GM19023 (cell line): ENCODE data around the gene FPGS.
A peak's percentile ranks its signal among the peaks of the same experiment; 100 is the strongest.
"Not testable (repeated sequence)": the region's sequence is repeated elsewhere in the genome, so short reads cannot be mapped to it uniquely, and the experiment has no call there.

Experiments
- ATAC-seq: cut with Tn5 transposase; IDR thresholded peaks from one replicate; pipeline ENCODE4 v1.9.1; 2021; ENCODE audit warnings: mild to moderate bottlenecking, moderate library complexity; ENCODE audit not compliant: unreplicated experiment

FPGS gene

DNA sequence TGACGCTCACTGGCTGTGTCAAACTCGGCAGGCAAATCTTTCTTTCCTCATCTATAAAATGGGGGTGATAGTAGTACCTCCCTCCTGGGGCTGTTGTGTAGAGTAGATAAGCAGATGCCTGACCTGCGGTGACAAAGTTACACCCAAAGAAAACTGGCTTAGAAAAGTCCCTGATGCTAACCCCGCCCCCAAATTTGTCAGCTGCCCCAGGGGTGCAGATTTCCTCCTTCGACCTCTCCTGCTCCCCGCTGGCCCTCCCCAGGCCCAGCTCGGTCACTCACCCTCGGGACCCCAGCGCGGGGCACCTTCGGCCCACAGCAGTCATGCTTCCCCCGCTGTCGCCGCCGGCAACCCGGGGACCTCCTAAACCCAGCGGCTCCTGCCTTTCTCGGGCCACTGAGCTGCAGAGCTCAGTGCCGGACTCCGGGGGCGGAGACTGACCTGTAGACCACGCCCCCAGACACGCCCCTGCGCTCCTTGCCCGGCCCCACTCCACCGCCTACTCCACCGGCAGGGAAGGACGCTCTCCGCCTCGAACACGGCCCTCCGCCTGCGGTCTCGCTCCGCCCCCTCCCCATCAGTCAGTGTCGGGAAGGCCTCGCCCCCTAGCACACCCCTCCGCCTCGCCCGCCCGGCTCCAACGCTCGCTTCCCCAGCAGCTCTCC, 31.6 kb upstream of the FPGS start:
- peak; percentile 88 for ATAC-seq

DNA sequence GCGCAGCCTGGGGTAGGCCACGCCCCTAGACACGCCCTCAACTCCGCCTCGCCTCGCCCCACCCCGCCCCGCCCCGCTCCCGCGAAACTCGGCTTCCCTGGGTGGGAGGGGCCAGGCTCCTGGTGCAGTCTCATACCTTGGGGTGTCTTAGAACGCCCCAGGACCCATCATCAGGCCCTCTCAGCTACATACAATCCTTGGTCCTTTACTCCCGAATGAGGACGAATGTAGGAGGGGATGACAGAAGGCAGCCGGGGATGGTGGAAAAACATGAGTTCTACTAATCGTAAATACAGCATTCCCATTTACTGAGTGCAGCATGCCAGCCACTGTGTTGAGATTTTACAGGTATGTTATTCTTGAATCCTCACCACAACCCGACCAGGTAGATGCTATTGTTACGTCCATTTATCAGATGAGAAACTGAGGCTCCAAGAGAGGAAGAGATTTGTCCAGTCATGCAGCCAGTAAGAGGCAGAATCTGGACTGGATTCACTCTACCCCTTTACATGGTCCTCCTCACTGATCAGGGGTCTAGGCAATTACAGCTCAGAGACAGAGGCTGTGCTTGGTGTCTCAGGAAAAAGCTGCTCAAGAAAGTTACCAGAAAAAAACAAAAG, 31.0 kb upstream of the FPGS start:
- ATAC-seq = no peak

DNA sequence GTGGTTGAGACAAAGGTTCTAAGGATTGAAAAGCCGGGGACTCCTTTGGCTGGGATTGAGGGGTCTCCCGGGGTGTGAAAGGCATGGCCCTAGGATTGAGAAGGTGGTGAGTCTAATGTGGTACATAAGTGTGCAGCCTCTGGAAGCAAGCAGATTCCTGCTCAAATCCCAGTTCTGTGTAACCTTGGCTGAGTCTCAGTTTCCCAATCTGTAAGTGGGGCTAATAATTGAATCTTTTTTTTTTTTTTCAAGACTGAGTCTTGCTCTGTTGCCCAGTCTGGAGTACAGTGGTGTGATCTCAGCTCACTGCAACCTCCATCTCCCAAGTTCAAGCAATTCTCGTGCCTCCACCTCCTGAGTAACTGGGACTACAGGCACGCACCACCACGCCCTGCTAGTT, 30.1 kb upstream of the FPGS start:
- no peak for ATAC-seq

DNA sequence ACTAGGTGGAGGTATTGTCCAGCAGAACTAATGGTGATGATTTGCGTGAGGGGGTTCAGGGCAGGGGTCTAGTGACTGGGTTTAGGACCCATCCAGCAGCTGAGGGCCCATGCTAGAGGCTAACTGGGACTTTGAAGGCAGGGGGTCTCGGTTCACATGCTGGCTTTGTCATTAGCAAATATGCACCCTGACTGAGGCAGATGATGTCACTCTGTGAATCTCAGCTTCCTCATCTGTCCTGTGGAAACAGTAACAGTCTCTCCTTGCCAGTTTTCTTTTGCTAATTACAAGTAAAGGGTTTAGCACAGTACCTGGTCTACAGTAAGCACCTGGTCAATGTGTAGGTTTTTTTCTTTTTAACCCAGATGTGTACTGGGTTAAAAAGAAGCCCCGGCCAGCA, 29.4 kb upstream of the FPGS start:
- no peak for ATAC-seq

DNA sequence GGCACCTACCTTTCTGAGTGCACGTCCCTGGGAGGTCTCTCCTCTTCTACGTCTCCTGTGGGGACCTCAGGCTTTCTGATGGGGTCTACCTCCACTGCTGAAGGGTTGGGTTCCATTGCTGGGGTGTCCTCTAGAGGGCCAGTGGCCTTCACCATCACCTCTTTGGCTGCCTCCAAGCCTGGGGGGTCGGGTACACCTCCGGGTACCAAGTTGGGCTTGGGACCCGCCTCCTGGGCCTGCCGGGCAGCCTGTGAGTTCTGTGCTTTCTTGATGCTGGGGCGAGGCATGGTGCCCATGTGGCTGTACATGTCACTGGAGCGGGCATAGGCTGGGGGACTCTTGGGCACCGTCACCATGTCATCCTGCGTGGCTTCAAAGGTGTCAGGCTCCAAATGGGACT, 28.7 kb upstream of the FPGS start:
- ATAC-seq = no peak

DNA sequence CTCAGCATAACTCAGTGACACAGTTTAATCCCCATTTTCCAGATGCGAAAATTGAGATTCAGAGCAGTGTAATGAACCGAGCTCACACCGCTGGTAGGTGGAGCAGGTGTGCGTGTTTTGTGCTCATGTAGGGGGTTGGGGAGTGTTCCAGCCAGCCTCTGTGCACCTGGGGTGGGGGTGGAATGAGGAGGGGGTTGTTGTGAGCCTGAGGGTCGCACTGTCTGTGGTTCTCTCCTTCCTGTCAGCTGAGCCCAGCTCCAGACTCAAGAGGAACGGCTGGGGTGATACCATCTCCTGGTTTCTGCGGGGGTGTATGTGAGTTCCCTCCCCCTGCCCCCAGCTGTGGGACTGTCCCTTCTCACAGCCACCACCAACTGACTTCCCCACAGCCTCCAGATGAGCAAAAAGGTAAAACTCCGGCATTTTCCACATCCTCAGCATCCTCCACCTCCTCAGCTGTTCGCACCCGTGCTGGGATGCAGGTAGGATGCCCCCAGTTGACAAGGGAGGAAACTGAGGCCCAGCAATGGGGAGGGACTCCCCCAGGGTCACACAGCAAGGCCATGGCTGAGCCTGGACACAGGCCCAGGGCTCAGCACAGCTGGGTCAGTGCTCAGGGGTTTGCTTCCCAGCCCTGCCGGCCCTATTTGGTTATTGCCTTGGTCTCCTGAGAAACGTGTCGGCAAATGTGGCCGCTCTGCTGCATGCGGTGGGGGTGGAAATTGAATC, 26.3 kb upstream of the FPGS start:
- peak; percentile 35 for ATAC-seq

DNA sequence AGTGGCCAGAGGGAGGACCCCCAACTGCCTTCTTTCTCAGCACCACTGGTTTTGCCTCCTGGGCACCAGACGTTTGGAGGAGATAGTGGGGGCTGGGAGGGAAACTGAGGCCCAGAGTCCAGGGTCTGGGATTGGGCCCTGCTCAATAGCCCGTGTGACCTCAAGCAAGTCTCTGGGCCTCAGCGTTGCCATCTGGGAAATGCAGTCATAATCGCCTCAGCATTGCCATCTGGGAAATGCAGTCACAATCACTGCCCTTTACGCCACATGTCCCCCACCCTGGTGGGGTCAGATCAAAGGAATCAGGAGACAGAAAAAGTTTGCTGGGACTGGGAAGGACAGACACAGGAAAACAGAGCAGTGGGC, 25.8 kb upstream of the FPGS start:
- no peak for ATAC-seq

DNA sequence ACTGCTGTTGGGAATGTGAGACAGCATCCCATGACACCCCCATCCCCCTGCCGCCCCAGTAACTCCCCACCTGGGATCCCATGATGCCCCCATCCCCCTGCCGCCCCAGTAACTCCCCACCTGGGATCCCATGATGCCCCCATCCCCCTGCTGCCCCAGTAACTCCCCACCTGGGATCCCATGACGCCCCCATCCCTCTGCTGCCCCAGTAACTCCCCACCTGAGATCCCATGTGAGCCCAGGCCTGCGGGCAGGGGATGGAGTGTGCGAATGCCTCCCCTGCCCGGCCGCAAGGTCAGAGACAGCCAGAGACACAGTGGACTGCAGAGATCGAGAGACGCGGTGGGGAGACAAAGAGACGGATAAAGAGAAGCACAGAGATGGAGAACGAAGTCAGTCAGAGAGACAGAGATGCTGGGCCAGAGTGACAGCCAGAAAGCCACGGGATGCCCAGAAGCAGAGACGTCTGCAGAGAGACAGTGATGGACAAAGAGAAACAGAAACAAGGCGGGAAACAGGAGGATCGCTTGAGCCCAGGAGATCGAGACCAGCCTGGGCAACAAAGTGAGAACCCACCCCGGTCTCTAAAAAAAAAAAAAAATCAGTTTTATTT, 25.2 kb upstream of the FPGS start:
- ATAC-seq = no peak

DNA sequence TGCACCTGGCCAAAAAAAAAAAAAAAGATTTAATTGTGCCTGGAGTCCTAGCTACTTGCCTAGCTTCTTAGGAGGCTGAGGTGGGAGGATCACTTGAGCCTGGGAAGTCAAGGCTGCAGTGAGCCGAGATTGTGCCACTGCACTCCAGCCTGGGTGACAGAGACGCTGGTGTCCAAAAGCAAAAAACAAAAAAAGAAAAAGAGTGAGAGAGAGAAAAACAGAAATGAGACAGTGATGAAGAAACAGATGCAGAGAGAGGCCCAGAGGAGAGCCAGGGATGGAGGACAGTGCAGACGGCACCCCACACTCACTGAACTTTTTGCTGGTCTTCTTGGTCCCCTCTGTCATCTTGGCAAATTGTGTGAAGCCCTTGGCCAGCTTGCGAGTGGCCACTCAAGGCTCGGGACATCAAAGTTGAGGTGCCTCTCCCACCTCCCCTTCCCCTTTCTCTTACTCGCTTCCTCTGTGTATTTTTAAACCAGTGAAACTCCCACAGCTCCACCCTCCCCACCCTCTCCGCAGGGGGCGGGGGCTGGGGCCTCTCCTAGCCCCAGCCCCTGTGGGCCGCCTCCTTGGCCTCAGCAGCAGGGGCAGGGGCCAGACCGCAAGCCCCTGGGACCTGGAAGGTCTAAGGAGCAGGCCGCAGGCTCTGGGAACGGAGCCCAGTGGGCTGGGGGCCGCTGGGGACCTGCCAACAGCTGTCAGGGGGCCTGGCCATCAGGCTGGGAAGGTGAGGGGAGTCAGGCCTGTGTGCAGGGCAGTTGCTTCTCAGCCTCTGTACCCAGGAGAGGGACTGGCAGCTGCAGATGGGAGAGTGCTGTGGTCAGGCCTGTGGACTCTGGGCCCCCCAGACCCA, 24.2 kb upstream of the FPGS start, which contains the start of gene SH2D3C:
TSS of gene SH2D3C (minus strand) at position 387 of the 856 bp plus-strand sequence. CDS start at position 348, 39 bp downstream.
- peak; percentile 38 for ATAC-seq

DNA sequence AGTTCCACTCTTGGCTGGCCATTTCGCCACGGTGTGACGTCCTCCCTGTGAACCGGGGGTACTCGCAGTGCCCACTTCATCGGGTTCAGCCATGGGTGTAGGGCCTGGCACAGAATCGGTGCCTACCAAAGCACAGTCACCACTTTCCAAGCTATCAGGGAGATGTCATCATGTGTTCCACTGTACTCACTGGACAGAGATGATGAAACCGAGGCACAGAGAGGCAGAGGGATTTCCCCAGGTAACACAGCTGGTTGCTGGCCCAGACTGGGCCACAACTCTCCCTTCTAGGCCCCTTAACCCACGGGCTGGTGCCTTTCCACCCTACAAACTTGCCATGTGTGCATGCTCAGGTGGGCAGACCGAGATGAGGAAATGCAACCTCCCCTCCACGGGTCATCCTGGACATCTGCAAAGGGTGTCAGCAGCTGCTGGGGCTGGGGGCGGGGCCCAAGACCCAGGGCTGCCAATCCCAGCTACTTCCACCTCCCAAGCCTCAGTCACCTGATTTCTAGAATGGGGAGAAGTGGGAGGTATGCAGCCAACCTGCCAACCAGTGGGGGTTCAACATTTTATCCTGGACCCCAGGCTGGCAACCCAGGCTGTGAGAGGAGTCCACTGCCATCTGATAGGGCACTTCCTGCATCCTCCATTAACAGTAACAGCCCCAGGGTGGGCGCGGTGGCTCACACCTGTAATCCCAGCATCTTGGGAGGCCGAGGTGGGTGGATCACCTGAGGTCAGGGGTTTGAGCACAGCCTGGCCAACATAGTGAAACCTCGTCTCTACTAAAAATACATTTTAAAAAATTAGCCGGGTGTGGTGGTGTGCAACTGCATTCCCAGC, 23.3 kb upstream of the FPGS start:
- ATAC-seq = peak; percentile 52

DNA sequence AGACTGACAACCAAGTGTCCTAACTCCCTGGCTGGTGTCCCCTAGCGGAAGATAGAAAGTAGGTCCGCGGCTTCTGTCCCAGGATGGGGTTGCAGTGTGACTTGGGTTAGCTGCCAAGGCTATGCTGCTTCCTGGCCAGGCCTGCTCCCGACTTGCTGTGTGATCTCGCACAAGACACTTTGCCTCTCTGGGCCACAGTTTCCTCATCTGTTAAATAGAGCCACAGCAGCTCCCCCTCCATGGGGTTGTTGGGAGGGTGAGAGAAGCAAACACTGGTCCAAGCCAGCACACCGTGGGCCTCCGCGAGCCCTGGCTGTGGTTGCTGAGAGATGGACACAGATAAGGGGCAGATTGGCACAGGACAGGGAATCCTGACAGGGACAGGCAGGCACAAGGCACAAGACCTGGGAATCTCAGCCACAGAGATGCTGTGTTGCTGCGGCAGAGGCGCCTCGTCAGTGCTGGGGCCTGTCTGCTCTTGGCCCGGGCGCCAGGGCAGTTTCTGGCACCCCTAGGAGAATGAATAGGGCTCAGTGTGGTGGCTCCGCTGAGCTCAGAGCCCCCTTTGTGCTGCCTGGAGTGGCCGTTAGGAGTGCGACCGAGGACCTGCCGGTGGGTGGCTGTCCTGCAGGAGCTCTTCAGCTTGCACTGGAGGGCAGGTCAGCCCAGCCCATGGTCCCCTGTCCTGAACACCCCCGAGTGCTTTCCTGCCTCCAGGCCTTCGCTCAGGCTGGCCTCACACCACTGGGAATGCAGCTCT, 22.4 kb upstream of the FPGS start:
- no peak for ATAC-seq

DNA sequence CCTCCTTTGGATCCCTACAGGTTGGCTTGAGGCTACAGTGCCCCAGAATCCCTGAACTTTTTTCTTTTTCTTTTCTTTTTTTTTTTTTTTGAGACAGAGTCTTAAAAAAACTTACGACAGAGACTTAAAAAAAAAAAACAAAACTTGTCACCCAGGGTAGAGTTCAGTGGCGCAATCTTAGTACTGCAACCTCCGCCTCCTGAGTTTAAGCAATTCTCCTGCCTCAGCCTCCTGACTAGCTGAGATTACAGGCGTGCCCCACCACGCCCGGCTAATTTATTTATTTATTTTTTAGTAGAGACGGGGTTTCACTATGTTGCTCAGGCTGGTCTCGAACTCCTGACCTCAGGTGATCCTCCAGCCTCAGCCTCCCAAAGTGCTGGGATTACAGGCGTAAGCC, 21.8 kb upstream of the FPGS start:
- ATAC-seq = not testable (repeated sequence)

DNA sequence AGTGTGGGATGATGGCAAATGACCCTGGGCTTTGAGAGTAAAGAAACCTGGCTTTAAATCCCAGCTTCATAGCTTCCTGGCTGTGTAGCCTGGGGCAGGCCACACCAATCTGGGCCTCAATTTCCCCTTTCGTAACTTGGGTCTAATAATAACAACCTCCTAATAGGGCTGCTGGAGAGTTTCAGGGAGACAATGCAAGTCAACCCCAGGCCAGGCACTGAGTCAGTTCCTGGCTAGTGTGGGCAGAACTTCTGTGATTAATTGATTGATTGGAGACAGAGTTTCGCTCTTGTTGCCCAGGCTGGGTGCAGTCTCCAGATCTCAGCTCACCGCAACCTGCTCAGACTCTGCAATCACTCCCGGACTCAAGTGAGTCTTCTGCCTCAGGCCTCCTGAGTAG, 20.9 kb upstream of the FPGS start:
- no peak for ATAC-seq

DNA sequence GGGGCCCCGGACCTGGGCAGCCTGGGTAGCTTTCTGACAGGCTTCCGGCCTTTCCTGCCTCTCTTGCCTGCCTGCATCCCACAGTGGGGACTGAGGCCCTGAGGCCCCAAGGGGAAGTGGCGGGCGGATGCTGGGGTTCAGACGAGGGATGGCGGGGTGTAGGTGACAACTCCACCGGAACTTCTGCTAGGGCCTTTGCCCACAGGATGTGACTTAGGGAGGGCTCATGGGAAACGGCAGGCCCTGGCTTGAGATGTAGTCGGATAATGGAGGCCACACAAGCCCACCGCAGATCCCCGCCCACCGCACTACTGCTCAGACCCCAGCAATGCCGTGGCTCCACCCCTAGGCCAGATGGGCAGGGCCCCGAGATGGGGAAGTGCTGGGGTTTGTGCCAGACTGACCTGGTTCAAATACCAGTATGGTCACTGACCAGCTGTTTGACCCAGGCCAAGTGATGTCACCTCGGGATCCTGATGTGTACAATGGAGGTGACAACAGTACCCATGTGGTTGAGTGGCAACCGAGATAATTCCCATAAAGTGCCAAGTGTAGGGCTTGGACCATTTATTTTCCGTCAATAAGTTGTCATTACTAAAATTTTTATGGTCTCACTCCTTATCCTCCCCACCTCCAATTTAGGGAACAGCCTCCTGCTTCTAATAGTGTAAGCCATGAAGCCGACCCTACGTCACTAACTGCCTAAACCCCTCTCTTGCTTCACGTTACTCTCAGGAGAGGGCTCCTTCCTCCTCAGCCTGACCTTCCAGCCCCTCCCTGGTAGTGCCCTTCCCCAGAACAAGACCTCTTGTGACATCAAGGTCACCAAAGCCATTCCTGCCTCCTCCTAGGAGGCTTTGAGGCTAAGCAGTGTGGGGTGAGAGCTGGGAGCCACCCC, 19.3 kb upstream of the FPGS start:
- no peak for ATAC-seq

DNA sequence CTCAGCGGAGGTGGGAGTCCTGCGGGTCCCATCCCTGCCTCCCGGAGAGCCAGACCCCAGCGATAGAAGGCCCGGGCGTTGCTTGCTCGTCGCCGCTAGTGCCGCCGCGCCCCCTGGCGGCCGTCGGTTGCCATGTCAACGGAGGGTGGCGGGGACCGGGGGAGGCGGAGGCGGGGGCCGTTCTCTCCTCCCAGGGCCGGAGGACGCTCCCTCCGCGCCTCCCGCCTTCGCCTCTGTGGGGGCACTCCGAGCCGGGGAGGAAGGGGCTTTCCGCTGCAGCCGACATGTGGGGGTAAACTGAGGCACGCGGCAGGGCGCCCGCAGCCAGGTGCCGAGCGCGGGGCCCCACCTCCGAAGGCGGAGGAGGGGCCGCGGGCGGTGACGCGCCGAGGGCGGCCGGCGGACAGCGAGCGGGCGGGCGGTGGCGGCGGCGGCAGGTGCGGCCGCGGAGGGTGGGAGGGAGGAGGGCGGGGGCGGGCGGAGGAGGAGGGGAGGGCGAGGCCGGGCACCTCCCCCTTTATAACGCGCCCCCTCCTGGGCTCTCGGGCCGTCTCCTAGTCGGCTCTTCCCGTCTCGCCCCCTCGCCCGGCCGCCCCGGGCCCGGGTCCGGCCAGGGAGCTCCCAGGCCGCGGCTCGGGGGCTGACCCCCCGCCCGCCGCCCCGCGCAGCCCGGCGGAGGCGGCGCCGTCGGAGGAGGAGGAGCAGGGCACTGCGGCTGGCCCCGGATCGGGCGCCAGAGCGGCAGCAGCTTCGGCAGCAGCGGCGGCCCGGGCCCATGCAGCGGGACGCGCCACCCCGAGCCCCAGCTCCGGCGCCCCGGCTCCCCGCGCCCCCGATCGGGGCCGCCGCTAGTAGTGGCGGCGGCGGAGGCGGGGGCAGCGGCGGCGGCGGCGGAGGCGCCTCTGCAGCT, 17.4 kb upstream of the FPGS start:
- peak; percentile 43 for ATAC-seq

DNA sequence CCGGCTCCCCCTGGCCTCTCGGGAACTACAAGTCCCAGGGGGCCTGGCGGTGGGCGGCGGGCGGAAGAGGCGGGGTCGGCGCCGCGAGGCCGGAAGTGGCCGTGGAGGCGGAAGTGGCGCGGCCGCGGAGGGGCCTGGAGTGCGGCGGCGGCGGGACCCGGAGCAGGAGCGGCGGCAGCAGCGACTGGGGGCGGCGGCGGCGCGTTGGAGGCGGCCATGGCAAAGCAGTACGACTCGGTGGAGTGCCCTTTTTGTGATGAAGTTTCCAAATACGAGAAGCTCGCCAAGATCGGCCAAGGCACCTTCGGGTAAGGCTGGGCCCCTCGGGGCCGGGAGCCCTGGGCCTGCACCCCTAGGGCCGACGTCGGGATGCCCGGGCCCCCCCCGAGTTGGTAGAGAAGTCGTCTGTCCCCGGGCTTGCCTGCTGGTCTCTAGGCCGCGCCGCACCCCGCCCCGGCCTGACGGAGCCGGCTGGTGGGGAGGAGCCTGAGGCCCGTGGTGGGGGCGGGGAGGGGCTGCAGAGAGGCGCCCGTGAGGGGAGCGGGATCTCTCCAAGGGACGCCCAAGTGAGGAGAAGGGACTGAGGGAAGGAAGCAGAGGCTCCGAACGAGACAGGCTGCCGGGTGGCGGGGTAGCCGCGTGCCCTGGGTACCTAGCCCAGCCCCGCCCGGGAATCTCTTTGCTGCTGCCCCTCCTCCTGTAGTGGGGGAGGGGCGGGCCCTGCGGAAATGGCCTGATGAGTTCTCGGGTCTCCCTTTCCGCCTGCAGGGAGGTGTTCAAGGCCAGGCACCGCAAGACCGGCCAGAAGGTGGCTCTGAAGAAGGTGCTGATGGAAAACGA, 16.5 kb upstream of the FPGS start, which contains the start of gene CDK9:
TSS of gene CDK9 (plus strand) at position 102 of the 840 bp plus-strand sequence. CDS start at position 217, 115 bp downstream.
- ATAC-seq = peak; percentile 74
